ENCODE results near the gene NCR1. TPM values are rescaled to one million over a fixed set of nuclear protein-coding genes. Genes with fewer than 3 reads are reported as not detected.

The NCR1 gene
- total RNA-seq, 6 donors from 2014 or later, result 0.89 to 4.2 (median 2.2) TPM

Small RNA genes within 50 kb of the gene (small RNA-seq; reads per million reads assigned to genes)
- 0 reads per million in 4 donors for gene AC011476.8
- gene RNU6-222P, result 0 reads per million in 4 donors

Other genes with a start within 250 kb of the NCR1 start
- 10 to 100 TPM in 4 of 6 donors, 1 to 10 TPM in 2; 3.8 to 55.5 (median 24.9) TPM for gene LILRB4, start 243.2 kb upstream of the NCR1 start, total RNA-seq
- not detected for gene KIR3DL3, start 181.7 kb upstream of the NCR1 start, total RNA-seq
- gene KIR2DL3, start 167.6 kb upstream of the NCR1 start, total RNA-seq, result under 1 TPM in 4 of 6 donors, not detected in 2; 0.17 to 0.69 (median 0.31) TPM
- under 1 TPM in 3 of 6 donors, not detected in 3; 0.23 to 0.37 (median 0.30) TPM for gene KIR2DL1, start 136.4 kb upstream of the NCR1 start, total RNA-seq
- 1 to 10 TPM in 1 of 6 donors, under 1 TPM in 4, not detected in 1; 0.20 to 1.3 (median 0.46) TPM for gene KIR2DL4, start 102.5 kb upstream of the NCR1 start, total RNA-seq
- gene KIR3DL1, start 89.7 kb upstream of the NCR1 start, total RNA-seq, result under 1 TPM in 3 of 6 donors, not detected in 3; 0.15 to 0.88 (median 0.20) TPM
- under 1 TPM in 3 of 6 donors, not detected in 3; 0.27 to 0.61 (median 0.37) TPM for gene KIR2DS4, start 73.5 kb upstream of the NCR1 start, total RNA-seq
- gene KIR3DL2, start 55.7 kb upstream of the NCR1 start, total RNA-seq, result under 1 TPM in 4 of 6 donors, not detected in 2; 0.20 to 0.55 (median 0.41) TPM
- 10 to 100 TPM in 1 of 6 donors, 1 to 10 TPM in 4, not detected in 1; 2.5 to 14.4 (median 6.9) TPM for gene FCAR, start 31.9 kb upstream of the NCR1 start, total RNA-seq
- under 1 TPM in 1 of 6 donors, not detected in 5; 0.07 TPM for gene NLRP7, start 41.4 kb downstream of the NCR1 start, total RNA-seq
- 10 to 100 TPM; 10.8 to 23.5 (median 18.8) TPM for gene NLRP2, start 60.2 kb downstream of the NCR1 start, total RNA-seq
- 1 to 10 TPM in 2 of 6 donors, under 1 TPM in 3, not detected in 1; 0.26 to 6.3 (median 0.98) TPM for gene GP6, start 132.1 kb downstream of the NCR1 start, total RNA-seq
- 10 to 100 TPM; 24.0 to 72.3 (median 28.1) TPM for gene RDH13, start 157.0 kb downstream of the NCR1 start, total RNA-seq
- 10 to 100 TPM; 30.2 to 55.7 (median 43.3) TPM for gene EPS8L1, start 169.7 kb downstream of the NCR1 start, total RNA-seq
- 100 to 1,000 TPM in 5 of 6 donors, 10 to 100 TPM in 1; 99.6 to 369 (median 158) TPM for gene PPP1R12C, start 211.5 kb downstream of the NCR1 start, total RNA-seq
- 10 to 100 TPM in 1 of 6 donors, 1 to 10 TPM in 4, not detected in 1; 1.3 to 31.2 (median 2.4) TPM for gene TNNT1, start 243.1 kb downstream of the NCR1 start, total RNA-seq